ENCODE results near the gene PTGIS. TPM values are rescaled to one million over a fixed set of nuclear protein-coding genes. Genes with fewer than 3 reads are reported as not detected.

The PTGIS gene
- total RNA-seq, 2 donors from 2014 or later, result 12.9 to 34.6 TPM

GRCh38 chr20:49466114-49466912 lies 101.6 kb downstream of the PTGIS start:
- Histone ChIP-seq H3K36me3 (no peaks in the 10 kb centered on the region), H3K4me1 (replicated peaks) (no peaks in the 10 kb centered on the region), H3K9me3 (no peaks in the 10 kb centered on the region), H3K27me3 (replicated peaks; ENCODE audit: insufficient read depth) (no peaks in the 10 kb centered on the region), H3K4me3 (no peak overlapping the region), H3K27ac (no peak overlapping the region)
- TF ChIP-seq POLR2A (IDR thresholded peaks at IDR 0.05) (no peak), POLR2AphosphoS5 (IDR thresholded peaks at IDR 0.05) (no peak), CTCF (IDR thresholded peaks at IDR 0.05) (no peak)
- no peak for DNase-seq (ENCODE audit: low spot score)
- WGBS, result 83% methylated on average over 8 of the region's 8 CpGs
- intact Hi-C loops (cut with DNase I), result no loop called here

- H3K9me3 ChIP-seq, result no peaks in the 10 kb centered on the region
- H3K27me3 ChIP-seq (replicated peaks; ENCODE audit: insufficient read depth), result no peaks in the 10 kb centered on the region
- H3K36me3 ChIP-seq, result no peaks in the 10 kb centered on the region
- H3K27ac ChIP-seq, result no peak overlapping the region
- no peak overlapping the region for H3K4me3 ChIP-seq
- TF ChIP-seq POLR2AphosphoS5 (IDR thresholded peaks at IDR 0.05) (no peak), CTCF (IDR thresholded peaks at IDR 0.05) (no peak), POLR2A (IDR thresholded peaks at IDR 0.05) (no peak)
- no peaks in the 10 kb centered on the region for H3K4me1 ChIP-seq (replicated peaks)
- DNase-seq (ENCODE audit: low spot score), result no peak
- intact Hi-C loops (cut with DNase I), result no loop called here
- 90% methylated on average over 7 of the region's 7 CpGs for WGBS
Measured at GRCh38 chr20:49464556-49464955, 103.4 kb downstream of the PTGIS start.

- Histone ChIP-seq H3K4me1 (replicated peaks) (no peaks in the 10 kb centered on the region), H3K27ac (no peak overlapping the region), H3K4me3 (no peak overlapping the region), H3K9me3 (no peaks in the 10 kb centered on the region), H3K27me3 (replicated peaks; ENCODE audit: insufficient read depth) (no peaks in the 10 kb centered on the region), H3K36me3 (no peaks in the 10 kb centered on the region)
- 62% methylated on average over 6 of the region's 6 CpGs for WGBS
- intact Hi-C loops (cut with DNase I), result no loop called here
- TF ChIP-seq POLR2AphosphoS5 (IDR thresholded peaks at IDR 0.05) (no peak), CTCF (IDR thresholded peaks at IDR 0.05) (no peak), POLR2A (IDR thresholded peaks at IDR 0.05) (no peak)
- no peak for DNase-seq (ENCODE audit: low spot score)
Measured at GRCh38 chr20:49462626-49463025, 105.3 kb downstream of the PTGIS start.

- DNase-seq (ENCODE audit: low spot score), result no peak
- no peaks in the 10 kb centered on the region for H3K27me3 ChIP-seq (replicated peaks; ENCODE audit: insufficient read depth)
- no peaks in the 10 kb centered on the region for H3K4me1 ChIP-seq (replicated peaks)
- no peak overlapping the region for H3K27ac ChIP-seq
- H3K9me3 ChIP-seq, result no peaks in the 10 kb centered on the region
- H3K36me3 ChIP-seq, result no peaks in the 10 kb centered on the region
- 73% methylated on average over 9 of the region's 9 CpGs for WGBS
- no peak for TF ChIP-seq POLR2A (IDR thresholded peaks at IDR 0.05)
- TF ChIP-seq POLR2AphosphoS5 (IDR thresholded peaks at IDR 0.05), result no peak
- no peak for TF ChIP-seq CTCF (IDR thresholded peaks at IDR 0.05)
- H3K4me3 ChIP-seq, result no peak overlapping the region
- intact Hi-C loops (cut with DNase I), result no loop called here
Measured at GRCh38 chr20:49461894-49462620, 105.9 kb downstream of the PTGIS start.

All from prostate gland (tissue), 2 donors.